Measurements from ENCODE around the gene ANKRD45.

The ANKRD45 gene

DNA sequence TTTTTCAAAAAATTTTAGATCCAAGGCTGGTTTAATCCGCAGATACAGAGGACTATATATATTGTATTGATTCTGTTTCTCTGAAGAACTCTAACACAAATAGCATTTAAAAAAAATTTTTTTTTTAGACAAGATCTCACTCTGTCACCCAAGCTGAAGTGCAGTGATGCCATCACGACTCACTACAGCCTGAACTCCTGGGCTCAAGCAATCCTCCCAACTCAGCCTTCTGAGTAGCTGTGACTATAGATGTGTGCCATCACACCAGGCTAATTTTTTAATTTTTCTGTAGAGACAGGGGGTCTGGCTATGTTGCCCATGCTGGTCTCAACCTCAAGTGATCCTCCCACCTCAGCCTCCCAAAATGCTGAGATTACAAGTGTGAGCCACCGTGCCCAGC is 3.0 kb downstream of the ANKRD45 start:
- TF ChIP-seq, protein P1, sequence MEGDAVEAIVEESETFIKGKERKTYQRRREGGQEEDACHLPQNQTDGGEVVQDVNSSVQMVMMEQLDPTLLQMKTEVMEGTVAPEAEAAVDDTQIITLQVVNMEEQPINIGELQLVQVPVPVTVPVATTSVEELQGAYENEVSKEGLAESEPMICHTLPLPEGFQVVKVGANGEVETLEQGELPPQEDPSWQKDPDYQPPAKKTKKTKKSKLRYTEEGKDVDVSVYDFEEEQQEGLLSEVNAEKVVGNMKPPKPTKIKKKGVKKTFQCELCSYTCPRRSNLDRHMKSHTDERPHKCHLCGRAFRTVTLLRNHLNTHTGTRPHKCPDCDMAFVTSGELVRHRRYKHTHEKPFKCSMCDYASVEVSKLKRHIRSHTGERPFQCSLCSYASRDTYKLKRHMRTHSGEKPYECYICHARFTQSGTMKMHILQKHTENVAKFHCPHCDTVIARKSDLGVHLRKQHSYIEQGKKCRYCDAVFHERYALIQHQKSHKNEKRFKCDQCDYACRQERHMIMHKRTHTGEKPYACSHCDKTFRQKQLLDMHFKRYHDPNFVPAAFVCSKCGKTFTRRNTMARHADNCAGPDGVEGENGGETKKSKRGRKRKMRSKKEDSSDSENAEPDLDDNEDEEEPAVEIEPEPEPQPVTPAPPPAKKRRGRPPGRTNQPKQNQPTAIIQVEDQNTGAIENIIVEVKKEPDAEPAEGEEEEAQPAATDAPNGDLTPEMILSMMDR (IDR thresholded peaks at IDR 0.05; ENCODE audit: low read depth, low read length): no peak
- Histone ChIP-seq H3K9me3 (no peaks in the 10 kb centered on the region), H3K4me1 (no peaks in the 10 kb centered on the region), H3K4me3 (ENCODE audit: low read depth, low read length) (no peak overlapping the region), H3K36me3 (no peaks in the 10 kb centered on the region), H3K27me3 (peaks cover 31% of the 10 kb centered on the region)
- DNase-seq: no peak

DNA sequence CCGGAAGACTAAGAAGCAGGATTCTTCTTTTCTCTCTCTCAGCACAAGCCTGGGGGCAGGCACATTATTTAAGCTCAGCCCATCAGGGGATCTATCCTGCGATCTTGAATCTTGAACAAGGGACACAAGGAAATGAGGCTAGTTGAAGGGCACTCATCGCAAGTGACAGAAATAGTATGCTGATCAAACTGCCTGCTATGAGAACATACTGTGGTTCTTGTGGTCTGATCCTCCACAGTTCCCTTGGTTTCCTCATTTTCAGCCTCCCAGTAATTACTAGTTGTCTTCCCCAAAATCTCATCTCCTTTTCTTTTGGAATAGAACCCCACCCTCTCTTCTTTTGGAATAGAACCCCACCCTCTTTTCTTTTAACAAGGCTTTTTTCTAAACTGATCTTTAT is 6.5 kb downstream of the ANKRD45 start:
- TF ChIP-seq, protein P1 (IDR thresholded peaks at IDR 0.05; ENCODE audit: low read depth, low read length): no peak
- H3K4me3 ChIP-seq (ENCODE audit: low read depth, low read length): no peak overlapping the region
- no peak for DNase-seq

DNA sequence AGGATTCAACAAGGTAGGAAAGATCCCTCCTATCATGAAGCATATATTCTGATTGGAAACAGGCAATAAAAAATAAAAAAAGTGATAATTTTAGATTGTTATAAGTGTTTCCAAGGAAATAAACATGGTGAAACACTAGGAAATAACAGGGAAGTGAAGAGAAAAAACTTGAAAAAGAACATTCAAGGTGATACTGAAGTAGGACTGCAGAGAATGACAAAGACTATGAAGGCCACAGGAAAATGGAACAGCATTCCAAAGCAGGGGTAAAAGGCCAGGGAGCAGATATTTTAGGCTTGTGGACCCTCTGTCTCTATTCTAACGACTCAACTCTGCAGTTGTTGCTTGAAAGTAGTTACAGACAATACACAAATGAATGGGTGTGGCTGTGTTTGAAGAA is 7.9 kb downstream of the ANKRD45 start:
- Histone ChIP-seq H3K4me3 (ENCODE audit: low read depth, low read length) (no peak overlapping the region), H3K9me3 (no peaks in the 10 kb centered on the region), H3K36me3 (no peaks in the 10 kb centered on the region), H3K27me3 (peaks cover 4% of the 10 kb centered on the region), H3K4me1 (no peaks in the 10 kb centered on the region)
- TF ChIP-seq, protein P1 (IDR thresholded peaks at IDR 0.05; ENCODE audit: low read depth, low read length): no peak
- DNase-seq: no peak

More for the DNA sequence above, 6.5 kb downstream of the ANKRD45 start:
- Histone ChIP-seq H3K4me1 (no peaks in the 10 kb centered on the region), H3K36me3 (no peaks in the 10 kb centered on the region), H3K9me3 (no peaks in the 10 kb centered on the region), H3K27me3 (peaks cover 6% of the 10 kb centered on the region)

DNA sequence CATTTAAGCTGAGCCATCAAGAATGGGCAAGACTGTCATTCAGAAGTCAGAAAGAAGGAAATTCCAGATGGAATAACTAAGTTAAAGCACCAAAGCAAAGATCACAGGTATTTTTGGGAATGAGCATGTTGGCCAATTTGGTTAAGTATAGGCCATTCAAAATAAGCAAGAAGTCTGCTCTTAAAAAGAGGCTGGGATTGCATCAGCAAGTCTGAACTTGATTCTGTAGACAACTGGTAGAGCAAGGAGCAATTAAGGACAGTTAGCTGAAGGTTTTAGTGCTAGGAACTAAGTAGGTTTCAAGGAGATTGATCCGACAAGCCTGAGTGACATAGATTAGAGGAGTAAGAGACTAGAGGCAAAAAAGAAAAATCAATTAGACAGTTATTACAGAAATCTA is 8.4 kb downstream of the ANKRD45 start:
- H3K27me3 ChIP-seq: peaks cover 4% of the 10 kb centered on the region
- H3K36me3 ChIP-seq: no peaks in the 10 kb centered on the region
- DNase-seq: no peak
- H3K9me3 ChIP-seq: no peaks in the 10 kb centered on the region
- TF ChIP-seq, protein P1 (IDR thresholded peaks at IDR 0.05; ENCODE audit: low read depth, low read length): no peak
- no peak overlapping the region for H3K4me3 ChIP-seq (ENCODE audit: low read depth, low read length)
- H3K4me1 ChIP-seq: no peaks in the 10 kb centered on the region

DNA sequence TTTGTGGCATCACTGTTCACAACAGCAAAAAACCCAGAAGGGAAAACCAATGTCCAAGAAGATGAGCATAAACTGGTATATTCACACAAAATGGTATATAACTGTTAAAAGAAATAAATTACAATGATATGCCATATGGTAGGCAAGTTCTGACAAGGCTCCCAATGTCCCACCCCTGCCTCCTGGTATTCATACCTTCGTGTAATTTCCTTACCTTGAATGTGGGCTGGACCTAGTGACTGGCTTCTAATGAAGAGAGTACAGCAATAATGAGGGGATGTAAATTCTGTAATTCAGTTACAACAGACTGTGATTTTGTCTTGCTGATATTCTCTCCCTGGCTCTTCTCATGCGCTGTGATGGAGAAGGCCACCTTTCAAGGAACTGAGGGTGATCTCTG is 9.3 kb downstream of the ANKRD45 start:
- Histone ChIP-seq H3K36me3 (no peaks in the 10 kb centered on the region), H3K4me3 (ENCODE audit: low read depth, low read length) (no peak overlapping the region), H3K4me1 (no peaks in the 10 kb centered on the region), H3K9me3 (no peaks in the 10 kb centered on the region), H3K27me3 (peaks cover 4% of the 10 kb centered on the region)
- DNase-seq: no peak
- TF ChIP-seq, protein P1 (IDR thresholded peaks at IDR 0.05; ENCODE audit: low read depth, low read length): no peak

DNA sequence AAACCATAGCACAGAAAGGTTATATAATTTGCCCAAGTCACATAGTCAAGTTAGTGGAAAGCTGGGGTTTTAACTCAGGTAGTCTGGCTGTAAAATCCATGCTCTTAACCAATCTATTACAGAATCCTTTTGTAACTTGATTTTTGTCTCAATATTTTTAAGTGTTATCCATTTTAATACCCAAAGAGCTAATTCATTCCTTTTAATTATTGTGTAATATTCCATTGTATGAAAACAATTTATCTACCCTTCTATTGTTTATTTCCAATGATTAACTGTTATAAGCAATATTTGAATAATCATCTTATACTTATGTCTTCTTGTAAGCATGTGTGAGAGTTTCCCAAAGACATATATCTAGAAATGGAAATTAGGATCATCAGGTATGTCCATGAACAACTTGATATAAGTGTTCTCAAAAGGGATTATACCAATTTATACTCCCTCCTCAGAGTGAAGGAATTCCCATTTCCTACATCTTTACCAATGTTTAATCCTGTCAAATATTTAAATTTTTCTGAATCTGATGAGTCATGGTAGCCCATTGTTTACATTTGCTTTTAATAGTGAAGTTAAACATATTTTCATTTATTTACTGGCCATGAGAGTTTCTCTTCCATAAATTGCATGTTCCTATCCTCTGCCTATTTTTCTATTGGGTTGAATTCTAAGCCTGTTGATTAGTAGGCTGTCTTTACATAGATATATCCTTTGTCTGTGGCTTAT is 20.6 kb downstream of the ANKRD45 start:
- H3K4me1 ChIP-seq: no peaks in the 10 kb centered on the region
- no peaks in the 10 kb centered on the region for H3K36me3 ChIP-seq
- no peaks in the 10 kb centered on the region for H3K9me3 ChIP-seq
- H3K27me3 ChIP-seq: no peaks in the 10 kb centered on the region; the same call in 1 of the 2 replicates
- TF ChIP-seq, protein P1 (IDR thresholded peaks at IDR 0.05; ENCODE audit: low read depth, low read length): no peak
- H3K4me3 ChIP-seq (ENCODE audit: low read depth, low read length): no peak overlapping the region
- DNase-seq: no peak
